Spleen (tissue), 7 donors: ENCODE measurements around the gene STARD3NL.

Experiments used
- CTCF ChIP-seq, 11 experiments: fragments of 200-600 bp in 7 of 11; fragments of 450-650 bp in 4 of 11; sonication (generic) in 4 of 11; IDR thresholded peaks in 8 of 11; conservative IDR thresholded peaks in 3 of 11; 1 replicate in 7 of 11; 2 replicates in 4 of 11; pipeline versions ENCODE4 v1.4.0 to v1.8.0; 2016 to 2021; ENCODE audit warnings: antibody characterized with exemption in 11 of 11, inconsistent platforms in 4 of 11, mild to moderate bottlenecking in 1 of 11
- POLR2A ChIP-seq, 3 donors: fragments of 450-650 bp; IDR thresholded peaks; one replicate each; pipeline ENCODE4 v1.5.1; 2017; ENCODE audit warnings: antibody characterized with exemption in 3 of 3, mild to moderate bottlenecking in 1 of 3
- POLR2AphosphoS5 ChIP-seq, 3 donors: sonication (generic); formaldehyde crosslinking; IDR thresholded peaks; one replicate each; pipeline ENCODE4 v1.5.1; 2017; ENCODE audit warnings: antibody characterized with exemption in 3 of 3
- donor health status: DM: no; HTN: no; CAD: no; lungs with moderate emphysema.
- donor health status: DM: no; HTN: no; CAD: no.
- donor health status: DM: no; HTN: no; CAD: no.

- TF ChIP-seq POLR2A (IDR thresholded peaks at IDR 0.05) (no peak), CTCF (IDR thresholded peaks at IDR 0.05 in 8 of 11, conservative IDR thresholded peaks at IDR 0.05 in 3 of 11) (no peak), POLR2AphosphoS5 (IDR thresholded peaks at IDR 0.05) (no peak)
Observed at GRCh38 chr7:38154278-38154677, 23.8 kb upstream of the STARD3NL start.
